HEK293T (cell line): Measurements from ENCODE around the gene KCTD15.

Experiments used
- BHLHE40 ChIP-seq: fragments of 450-650 bp; IDR thresholded peaks from 2 replicates; pipeline ENCODE4 v1.6.1; 2016; ENCODE audit warnings: mild to moderate bottlenecking, moderate library complexity, borderline replicate concordance
- CTBP1 ChIP-seq: fragments of 450-650 bp; IDR thresholded peaks from 2 replicates; pipeline ENCODE4 v1.6.1; 2016; ENCODE audit warnings: borderline replicate concordance
- ELF4 ChIP-seq: fragments of 450-650 bp; IDR thresholded peaks from 2 replicates; pipeline ENCODE4 v1.6.1; 2017; ENCODE audit warnings: antibody characterized with exemption
- FOXA1 ChIP-seq: fragments of 450-650 bp; IDR thresholded peaks from 2 replicates; pipeline ENCODE4 v1.6.1; 2016; ENCODE audit warnings: mild to moderate bottlenecking
- FOXK2 ChIP-seq: fragments of 450-650 bp; IDR thresholded peaks from 2 replicates; pipeline ENCODE4 v1.6.1; 2016; ENCODE audit warnings: mild to moderate bottlenecking
- HDGF ChIP-seq: fragments of 450-650 bp; IDR thresholded peaks from 2 replicates; pipeline ENCODE4 v1.6.1; 2017; ENCODE audit warnings: antibody characterized with exemption, borderline replicate concordance
- L3MBTL2 ChIP-seq: fragments of 450-650 bp; conservative IDR thresholded peaks from 2 replicates; pipeline ENCODE4 v1.6.1; 2016; ENCODE audit warnings: mild to moderate bottlenecking
- LEF1 ChIP-seq: fragments of 450-650 bp; IDR thresholded peaks from 2 replicates; pipeline ENCODE4 v1.6.1; 2017; ENCODE audit warnings: mild to moderate bottlenecking, borderline replicate concordance
- NFRKB ChIP-seq: fragments of 450-650 bp; IDR thresholded peaks from 2 replicates; pipeline ENCODE4 v1.6.1; 2016; ENCODE audit warnings: mild to moderate bottlenecking, moderate library complexity
- PKNOX1 ChIP-seq: fragments of 450-650 bp; IDR thresholded peaks from 2 replicates; pipeline ENCODE4 v1.6.1; 2016
- SP1 ChIP-seq: fragments of 450-650 bp; IDR thresholded peaks from 2 replicates; pipeline ENCODE4 v1.6.1; 2017
- SUZ12 ChIP-seq: fragments of 450-650 bp; IDR thresholded peaks from 2 replicates; pipeline ENCODE4 v1.6.1; 2016; ENCODE audit warnings: mild to moderate bottlenecking
- TARDBP ChIP-seq: fragments of 450-650 bp; IDR thresholded peaks from 2 replicates; pipeline ENCODE4 v1.6.1; 2016
- ZNF384 ChIP-seq: fragments of 450-650 bp; IDR thresholded peaks from 2 replicates; pipeline ENCODE4 v1.6.1; 2016

DNA sequence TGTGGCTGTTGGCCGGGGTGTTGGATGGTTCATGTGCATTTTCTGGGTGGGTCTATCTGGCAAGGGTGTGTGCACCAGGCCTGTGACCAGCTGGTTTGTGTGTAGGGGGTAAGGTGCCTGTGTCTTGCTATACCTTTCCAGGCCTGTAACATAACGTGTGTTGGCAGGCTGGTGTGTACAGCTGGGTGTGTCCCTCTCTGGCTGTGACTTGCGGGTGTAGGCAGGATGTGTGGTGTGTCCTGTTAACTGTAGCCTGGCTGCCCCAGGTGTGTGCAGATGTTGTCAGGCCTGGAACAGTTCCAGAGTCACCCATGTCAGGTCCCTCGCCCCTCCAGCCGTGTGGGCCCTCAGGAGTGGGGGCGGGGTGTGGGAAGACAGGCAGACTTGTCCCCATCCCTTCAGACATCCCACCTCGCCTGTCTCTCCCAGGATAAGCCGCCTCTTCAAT, 9.8 kb downstream of the KCTD15 start:
- no peak for TF ChIP-seq SP1
- no peak for TF ChIP-seq FOXA1
- no peak for TF ChIP-seq CTBP1
- TF ChIP-seq NFRKB: no peak
- no peak for TF ChIP-seq BHLHE40
- no peak for TF ChIP-seq L3MBTL2
- no peak for TF ChIP-seq ELF4
- TF ChIP-seq HDGF: no peak
- TF ChIP-seq ZNF384: no peak
- TF ChIP-seq FOXK2: no peak
- TF ChIP-seq LEF1: no peak
- no peak for TF ChIP-seq TARDBP
- no peak for TF ChIP-seq PKNOX1
- no peak for TF ChIP-seq SUZ12
